HCT116 (cell line): ENCODE results near the gene LSM14A.

Experiments used
- ATF3 ChIP-seq: IDR thresholded peaks from 2 replicates; pipeline ENCODE4 v1.6.1; 2012
- CBX3 ChIP-seq: IDR thresholded peaks from 2 replicates; pipeline ENCODE4 v1.6.1; 2012; ENCODE audit warnings: low read depth
- CTCF ChIP-seq, 3 experiments: fragments of 200-600 bp in 1 of 3; sonication (generic) in 1 of 3; IDR thresholded peaks in 2 of 3; conservative IDR thresholded peaks in 1 of 3; 2 replicates each; pipeline ENCODE4 v1.5.1; 2012 to 2017; ENCODE audit warnings: low read depth in 2 of 3, low read length in 2 of 3, antibody characterized with exemption in 1 of 3, borderline replicate concordance in 1 of 3, control low read depth in 1 of 3, mild to moderate bottlenecking in 1 of 3, mixed read lengths in 1 of 3, mixed run types in 1 of 3, moderate library complexity in 1 of 3; ENCODE audit not compliant: insufficient read depth in 1 of 3
- EZH2 ChIP-seq: fragments of 200-600 bp; sonication (generic); IDR thresholded peaks from 2 replicates; pipeline ENCODE4 v1.6.1; 2017; ENCODE audit warnings: antibody characterized with exemption, mixed run types
- POLR2A ChIP-seq: IDR thresholded peaks from 2 replicates; pipeline ENCODE4 v1.7.0; 2011; ENCODE audit warnings: borderline replicate concordance; ENCODE audit not compliant: insufficient read depth, insufficient read length; ENCODE audit errors: extremely low read depth
- ZFX ChIP-seq: fragments of 450-650 bp; IDR thresholded peaks from 2 replicates; pipeline ENCODE4 v1.6.1; 2017
- ZNF274 ChIP-seq: fragments of 200-500 bp; sonication (Bioruptor generic); IDR thresholded peaks from 2 replicates; pipeline ENCODE4 v1.6.1; 2014; ENCODE audit warnings: mild to moderate bottlenecking, low read depth, low read length, inconsistent platforms

GRCh38 chr19:34135821-34136611 is 36.3 kb upstream of the LSM14A start:
- no peak for TF ChIP-seq ZNF274
- no peak for TF ChIP-seq CTCF (IDR thresholded peaks at IDR 0.05 in 2 of 3, conservative IDR thresholded peaks at IDR 0.05 in 1 of 3; ENCODE audit: borderline replicate concordance in 1 of 3, insufficient read depth in 1 of 3, low read depth in 2 of 3, low read length in 2 of 3)
- TF ChIP-seq ATF3, result no peak
- TF ChIP-seq POLR2A, result no peak
- no peak for TF ChIP-seq ZFX
- TF ChIP-seq CBX3, result no peak
- TF ChIP-seq EZH2, result no peak
